SK-N-MC (cell line): ENCODE measurements around the gene FXR2.

Source experiments
- DNase-seq: peaks from one replicate; pipeline ENCODE4 v3.0.0-alpha.2; 2011; ENCODE audit warnings: low read depth, low spot score
- H3K27ac ChIP-seq: fragments of 200-600 bp; sonication (generic); 2 replicates; pipeline ENCODE4 v1.5.1; 2016; ENCODE audit warnings: mixed run types
- H3K36me3 ChIP-seq: fragments of 200-600 bp; sonication (generic); 2 replicates; pipeline ENCODE4 v1.6.1; 2017; ENCODE audit warnings: antibody characterized with exemption, low read length, mixed read lengths; ENCODE audit not compliant: insufficient read depth
- H3K4me3 ChIP-seq: fragments of 200-600 bp; sonication (generic); 2 replicates; pipeline ENCODE4 v1.5.1; 2016
- H3K9ac ChIP-seq: fragments of 200-600 bp; sonication (generic); 2 replicates; pipeline ENCODE4 v1.8.0; 2017; ENCODE audit warnings: mixed run types, mixed read lengths; ENCODE audit not compliant: insufficient read length
- H3K9me3 ChIP-seq: fragments of 200-600 bp; sonication (generic); 2 replicates; pipeline ENCODE4 v1.6.1; 2017; ENCODE audit warnings: low read depth, mild to moderate bottlenecking, antibody characterized with exemption, low read length, moderate library complexity, mixed read lengths
- EZH2 ChIP-seq: fragments of 200-600 bp; sonication (generic); IDR thresholded peaks from one replicate; pipeline ENCODE4 v1.6.1; 2017; ENCODE audit warnings: antibody characterized with exemption
- FOXP2 ChIP-seq: optimal IDR thresholded peaks from 2 replicates; pipeline ENCODE3; 2011; ENCODE audit warnings: mild to moderate bottlenecking, moderate library complexity; ENCODE audit not compliant: insufficient read depth; ENCODE audit errors: extremely low read length, control extremely low read depth
- POLR2AphosphoS5 ChIP-seq: IDR thresholded peaks from 2 replicates; pipeline ENCODE4 v1.6.1; 2012; ENCODE audit warnings: mild to moderate bottlenecking, low read depth, low read length, borderline replicate concordance

The FXR2 gene

DNA sequence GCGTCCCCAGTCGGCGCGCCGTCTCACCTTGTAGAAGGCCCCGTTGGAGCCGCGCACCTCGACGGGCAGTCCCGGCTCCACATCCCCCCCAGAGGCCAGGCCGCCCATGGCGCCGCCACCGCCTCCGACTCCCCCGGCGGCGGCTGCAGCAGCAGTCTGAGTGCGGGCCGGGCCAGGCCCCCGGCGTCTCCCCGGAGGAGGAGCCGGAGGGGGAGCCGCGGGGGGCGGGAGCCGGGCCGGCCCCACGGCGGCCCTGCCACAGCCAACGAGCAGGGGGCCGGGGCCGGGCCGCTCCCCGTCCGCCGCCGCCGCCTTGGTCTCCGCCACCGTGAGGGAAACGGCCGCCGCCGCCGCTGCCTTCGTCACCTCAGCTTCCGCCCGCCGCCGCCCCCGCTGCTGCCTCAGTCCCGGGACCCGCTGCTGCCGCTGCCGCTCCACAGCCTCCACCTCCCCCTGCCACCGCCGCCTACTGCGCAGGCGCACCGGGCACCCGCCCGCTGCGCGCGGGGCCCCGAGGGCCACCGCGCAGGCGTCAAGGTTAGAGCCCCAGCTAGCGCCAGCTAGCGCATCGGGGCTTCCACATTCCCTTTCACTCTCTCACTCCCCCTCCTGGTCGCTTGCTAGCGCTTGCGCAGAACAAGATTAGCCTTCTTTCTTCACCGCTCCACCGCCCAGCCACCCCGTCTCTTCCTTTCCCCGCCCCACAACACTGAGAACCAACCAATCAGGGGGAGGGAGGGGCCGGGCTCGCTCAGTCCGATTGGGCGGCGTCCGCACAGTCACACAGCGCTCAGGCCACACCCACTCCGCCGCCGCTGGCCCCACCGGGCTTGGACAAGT lies at the start of gene FXR2:
FXR2 (minus strand) TSS at position 473 of the 840 bp plus-strand sequence; CDS start at position 108, 365 bp downstream.
- Histone ChIP-seq H3K9me3 (no peaks in the 10 kb centered on the region), H3K36me3 (peaks cover 24% of the 10 kb centered on the region), H3K9ac (peak within 1 kb of the TSS; percentile 94), H3K4me3 (peak within 1 kb of the TSS; percentile 97), H3K27ac (peak within 1 kb of the TSS; percentile 91)
- peak; percentile 96 for DNase-seq
- TF ChIP-seq EZH2 (no peak), FOXP2 (no peak), POLR2AphosphoS5 (no peak)

- Histone ChIP-seq H3K4me3 (no peak overlapping the region), H3K9me3 (no peaks in the 10 kb centered on the region), H3K36me3 (no peaks in the 10 kb centered on the region), H3K9ac (no peak overlapping the region), H3K27ac (no peak overlapping the region)
- DNase-seq, result no peak
- TF ChIP-seq EZH2 (no peak), POLR2AphosphoS5 (no peak), FOXP2 (no peak)
Measured at GRCh38 chr17:7656958-7657609, 42.4 kb upstream of the FXR2 start.

DNA sequence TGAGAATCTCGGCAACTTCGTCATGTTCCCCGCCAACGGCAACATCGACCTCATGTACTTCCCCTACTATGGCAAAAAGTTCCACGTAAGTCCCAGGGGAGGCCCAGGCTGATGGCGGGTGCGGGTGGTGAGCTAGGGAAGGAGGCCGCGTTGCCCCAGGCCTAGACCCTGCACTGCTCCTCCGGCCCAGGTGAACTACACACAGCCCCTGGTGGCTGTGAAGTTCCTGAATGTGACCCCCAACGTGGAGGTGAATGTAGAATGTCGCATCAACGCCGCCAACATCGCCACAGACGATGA lies 40.8 kb upstream of the FXR2 start:
- Histone ChIP-seq H3K4me3 (no peak overlapping the region), H3K9me3 (no peaks in the 10 kb centered on the region), H3K36me3 (no peaks in the 10 kb centered on the region), H3K9ac (no peak overlapping the region), H3K27ac (no peak overlapping the region)
- no peak for DNase-seq
- TF ChIP-seq POLR2AphosphoS5, result no peak
- no peak for TF ChIP-seq EZH2
- no peak for TF ChIP-seq FOXP2

- no peak overlapping the region for H3K27ac ChIP-seq
- no peak for TF ChIP-seq EZH2
- TF ChIP-seq FOXP2, result no peak
- no peak for TF ChIP-seq POLR2AphosphoS5
- DNase-seq, result no peak
- H3K36me3 ChIP-seq, result no peaks in the 10 kb centered on the region
- no peak overlapping the region for H3K4me3 ChIP-seq
- no peaks in the 10 kb centered on the region for H3K9me3 ChIP-seq
- no peak overlapping the region for H3K9ac ChIP-seq
Measured at GRCh38 chr17:7654832-7655540, 40.3 kb upstream of the FXR2 start.

DNA sequence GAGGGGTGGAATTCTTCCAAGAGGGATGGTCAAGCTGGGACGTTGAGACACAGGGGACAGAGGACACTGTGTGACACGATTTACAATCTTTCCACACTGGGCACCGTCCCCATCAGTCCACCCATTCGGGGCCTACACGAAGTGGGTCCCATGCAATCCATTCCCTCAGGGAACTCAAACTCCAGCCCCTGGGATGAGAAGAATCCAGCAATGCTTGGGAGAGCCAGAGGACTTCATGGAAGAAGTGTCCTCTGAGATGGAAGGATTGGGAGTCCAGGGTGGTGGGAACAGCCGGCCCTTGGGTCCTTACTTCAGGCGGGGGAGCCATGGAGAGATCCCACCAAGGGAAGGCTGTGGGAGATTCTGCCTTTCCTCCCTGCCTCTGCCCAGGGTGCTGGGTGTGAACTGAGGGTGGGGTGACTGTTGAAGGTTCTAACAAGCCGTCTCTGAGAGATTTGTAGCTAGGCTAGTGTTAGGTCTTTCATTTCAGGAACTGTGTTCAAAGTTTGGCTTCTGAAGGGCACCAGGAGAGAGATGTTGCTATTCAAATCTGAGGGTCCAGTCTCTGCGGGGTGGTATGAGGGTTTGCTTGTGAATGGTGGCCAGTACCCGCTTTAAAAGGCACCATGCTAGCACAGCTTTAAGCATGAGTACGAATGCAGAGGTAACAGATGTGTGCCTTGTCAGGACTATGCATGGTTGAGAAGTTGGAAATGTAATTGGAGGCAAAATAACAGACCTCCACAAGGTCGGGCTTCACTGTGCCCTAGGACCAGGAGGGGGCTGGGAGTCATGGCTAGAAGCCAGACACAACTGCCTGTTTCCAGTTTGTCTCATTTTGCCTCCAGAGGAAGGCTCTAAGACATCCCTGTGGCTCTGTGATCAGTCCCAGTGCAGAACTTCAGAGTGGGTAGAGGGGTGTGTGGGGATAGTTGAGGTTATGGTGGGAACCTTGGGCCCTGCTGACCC lies 38.0 kb upstream of the FXR2 start:
- Histone ChIP-seq H3K9me3 (no peaks in the 10 kb centered on the region), H3K27ac (no peak overlapping the region), H3K9ac (no peak overlapping the region), H3K36me3 (no peaks in the 10 kb centered on the region), H3K4me3 (no peak overlapping the region)
- no peak for TF ChIP-seq FOXP2
- TF ChIP-seq EZH2, result no peak
- TF ChIP-seq POLR2AphosphoS5, result no peak
- no peak for DNase-seq

GRCh38 chr17:7651665-7652387 lies 37.1 kb upstream of the FXR2 start:
- H3K4me3 ChIP-seq, result peak overlapping the region; percentile 86
- H3K9ac ChIP-seq, result peak overlapping the region; percentile 45
- TF ChIP-seq FOXP2 (no peak), POLR2AphosphoS5 (no peak), EZH2 (no peak)
- DNase-seq, result no peak
- H3K9me3 ChIP-seq, result no peaks in the 10 kb centered on the region
- H3K27ac ChIP-seq, result no peak overlapping the region
- H3K36me3 ChIP-seq, result no peaks in the 10 kb centered on the region

GRCh38 chr17:7651097-7651664 lies 36.5 kb upstream of the FXR2 start:
- Histone ChIP-seq H3K9me3 (no peaks in the 10 kb centered on the region), H3K36me3 (no peaks in the 10 kb centered on the region), H3K4me3 (peak overlapping the region; percentile 86), H3K27ac (no peak overlapping the region), H3K9ac (peak overlapping the region; percentile 57)
- no peak for TF ChIP-seq FOXP2
- TF ChIP-seq POLR2AphosphoS5, result no peak
- no peak for TF ChIP-seq EZH2
- no peak for DNase-seq
